HG03457 (cell line): ENCODE data around the gene DLG5.

Experiments used
- ATAC-seq: cut with Tn5 transposase; IDR thresholded peaks from one replicate; pipeline ENCODE4 v1.9.1; 2021; ENCODE audit warnings: moderate number of reproducible peaks; ENCODE audit not compliant: unreplicated experiment

The DLG5 gene

DNA sequence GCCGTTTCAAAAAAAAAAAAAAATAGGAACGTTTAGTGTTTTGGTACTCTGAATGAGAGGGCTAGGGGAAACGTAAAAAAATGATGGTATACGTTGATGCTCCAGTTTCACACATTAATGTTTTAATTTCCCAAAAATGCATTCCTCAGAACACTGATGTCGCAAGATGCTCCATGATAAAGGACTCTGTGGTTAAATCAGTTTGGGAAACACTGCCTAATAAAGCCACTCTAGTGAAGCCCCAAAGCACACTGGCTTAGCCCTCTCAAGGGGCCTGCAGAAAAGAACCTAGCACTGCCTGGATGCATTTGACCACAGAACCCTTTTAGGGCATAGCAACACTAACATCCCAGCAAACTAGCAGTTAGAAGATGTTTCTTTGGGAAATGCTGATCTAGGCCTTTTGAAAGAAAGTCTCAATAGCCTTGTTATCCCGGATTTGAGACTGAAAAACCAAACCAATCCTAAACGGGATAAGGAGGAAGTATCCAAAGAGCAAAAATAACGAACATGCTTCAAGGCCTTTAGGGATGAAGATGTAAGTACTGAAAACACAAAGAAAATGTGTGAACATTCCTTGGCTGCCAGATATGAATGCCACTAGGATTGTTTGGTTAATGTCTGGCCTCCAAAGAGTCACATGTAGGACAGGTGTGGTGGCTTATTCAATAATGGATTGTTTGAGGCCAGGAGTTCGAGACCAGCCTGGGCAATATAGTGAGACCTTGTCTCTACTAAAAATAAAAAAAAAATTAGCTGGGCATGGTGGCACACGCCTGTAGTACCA, 11.0 kb downstream of the DLG5 start:
- ATAC-seq, result no peak

DNA sequence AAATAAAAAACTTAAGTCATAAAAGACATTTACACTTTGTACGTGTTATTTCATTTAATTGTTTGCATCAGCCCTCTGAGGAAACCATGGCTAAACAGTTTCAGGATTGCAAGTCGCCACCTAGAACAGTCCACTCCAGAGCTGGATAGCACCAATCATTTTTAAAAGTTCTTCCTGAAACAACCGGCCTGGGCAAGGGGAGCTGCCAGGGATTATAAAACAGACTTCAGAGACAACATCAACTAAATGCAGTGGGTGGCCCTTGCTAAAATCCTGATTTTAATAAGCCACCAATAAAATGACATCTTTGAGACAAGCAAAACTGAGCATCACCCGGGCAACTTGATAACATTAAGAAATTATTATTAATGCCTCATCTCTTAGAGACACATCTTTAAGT, 13.5 kb downstream of the DLG5 start:
- no peak for ATAC-seq

DNA sequence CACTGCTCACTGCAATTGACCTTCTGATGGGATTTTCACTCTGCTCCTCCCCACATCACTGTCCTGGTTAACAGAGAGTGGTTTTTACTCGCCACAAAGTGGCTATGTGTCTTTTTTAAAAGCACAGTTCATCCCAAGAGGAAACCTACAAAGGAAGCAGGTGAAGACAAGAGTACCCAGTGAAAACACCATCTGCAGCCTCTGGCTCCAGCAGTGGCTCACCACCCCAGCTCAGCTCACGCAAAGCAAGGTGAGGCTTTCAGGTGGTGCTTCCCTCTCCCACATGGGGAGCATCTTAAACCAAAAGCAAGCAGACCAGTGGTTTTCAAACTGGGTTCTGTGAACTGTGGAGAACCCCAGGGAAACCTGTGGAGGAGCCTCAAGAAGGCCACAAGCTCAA, 14.0 kb downstream of the DLG5 start:
- ATAC-seq, result no peak

DNA sequence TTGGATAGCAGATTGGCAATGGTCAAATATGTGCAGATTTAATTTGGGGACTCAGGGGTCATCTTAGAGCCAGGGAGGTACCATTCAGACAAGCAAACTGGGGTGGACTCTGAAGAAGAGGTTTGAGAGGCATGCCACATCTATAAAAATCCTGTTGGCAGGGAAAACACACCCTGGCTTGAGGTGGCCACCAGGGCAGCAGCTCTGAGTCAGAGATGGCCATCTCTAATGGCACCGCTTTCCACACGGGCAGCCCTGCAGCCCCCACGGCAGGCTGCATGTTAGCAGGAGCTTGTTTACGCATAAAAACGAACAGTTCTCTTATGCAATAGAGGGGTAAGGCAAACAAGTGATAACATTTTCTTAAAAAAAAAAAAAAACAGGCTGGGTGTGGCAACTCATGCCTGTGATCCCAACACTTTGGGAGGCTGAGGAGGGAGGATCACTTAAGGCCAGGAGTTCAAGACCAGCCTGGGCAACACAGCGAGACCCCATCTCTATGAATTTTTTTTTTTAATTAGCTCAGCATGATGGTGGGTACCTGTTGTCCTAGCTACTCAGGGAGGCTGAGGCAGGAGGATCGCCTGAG, 14.9 kb downstream of the DLG5 start:
- no peak for ATAC-seq

DNA sequence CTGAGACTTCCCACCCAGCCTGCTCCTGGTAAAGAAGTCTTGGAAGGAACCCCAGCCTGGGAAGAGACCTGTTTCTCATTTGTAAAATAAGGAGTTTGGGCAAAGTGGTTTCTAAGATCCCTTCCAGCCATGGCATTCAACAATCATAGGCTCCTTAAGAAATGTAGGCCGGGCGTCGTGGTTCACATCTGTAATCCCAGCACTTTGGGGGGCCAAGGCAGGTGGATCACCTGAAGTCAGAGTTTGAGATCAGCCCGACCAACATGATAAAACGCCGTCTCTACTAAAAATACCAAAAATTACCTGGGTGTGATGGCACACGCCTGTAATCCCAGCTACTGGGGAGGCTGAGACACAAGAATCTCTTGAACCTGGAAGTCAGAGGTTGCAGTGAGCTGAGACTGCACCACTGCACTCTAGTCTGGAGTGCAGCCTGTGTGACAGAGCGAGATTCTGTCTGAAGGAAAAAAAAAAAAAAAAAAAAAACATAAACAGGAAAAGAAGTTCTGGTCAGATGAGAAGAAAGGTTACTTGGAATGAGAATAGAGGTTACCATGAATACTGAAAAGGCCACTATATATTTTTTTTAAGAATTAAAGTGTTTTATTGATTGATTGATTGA, 15.9 kb downstream of the DLG5 start:
- ATAC-seq, result no peak

DNA sequence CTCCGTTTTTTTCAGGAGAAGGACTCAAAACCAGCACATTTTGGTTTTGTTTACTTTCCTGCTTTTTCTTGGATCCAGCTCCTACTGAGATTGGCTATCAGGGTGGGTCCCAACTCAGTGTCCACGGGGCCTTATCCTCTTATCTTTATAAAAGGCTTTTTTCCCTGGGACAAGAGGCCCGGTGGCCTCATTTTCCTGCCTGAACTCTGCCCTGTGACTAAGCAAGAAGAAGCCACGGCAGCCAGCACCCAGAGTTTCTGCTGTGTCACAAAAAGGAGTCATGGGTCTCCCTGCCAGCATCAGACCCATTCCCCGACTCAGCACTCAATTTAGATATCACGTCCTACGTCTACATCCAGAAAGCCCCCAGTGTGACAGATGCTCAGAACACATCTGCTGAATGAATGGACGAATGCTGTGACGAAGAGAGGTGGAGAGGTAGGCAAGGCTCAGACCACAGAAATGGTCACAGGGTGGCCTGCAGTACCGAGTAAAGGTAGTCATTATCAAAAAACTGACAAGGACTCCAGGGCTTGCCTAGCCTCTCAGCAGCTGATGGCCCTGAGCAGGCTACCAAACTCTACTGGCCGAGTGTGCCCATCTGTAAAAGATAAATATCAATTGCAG, 16.7 kb downstream of the DLG5 start:
- no peak for ATAC-seq

DNA sequence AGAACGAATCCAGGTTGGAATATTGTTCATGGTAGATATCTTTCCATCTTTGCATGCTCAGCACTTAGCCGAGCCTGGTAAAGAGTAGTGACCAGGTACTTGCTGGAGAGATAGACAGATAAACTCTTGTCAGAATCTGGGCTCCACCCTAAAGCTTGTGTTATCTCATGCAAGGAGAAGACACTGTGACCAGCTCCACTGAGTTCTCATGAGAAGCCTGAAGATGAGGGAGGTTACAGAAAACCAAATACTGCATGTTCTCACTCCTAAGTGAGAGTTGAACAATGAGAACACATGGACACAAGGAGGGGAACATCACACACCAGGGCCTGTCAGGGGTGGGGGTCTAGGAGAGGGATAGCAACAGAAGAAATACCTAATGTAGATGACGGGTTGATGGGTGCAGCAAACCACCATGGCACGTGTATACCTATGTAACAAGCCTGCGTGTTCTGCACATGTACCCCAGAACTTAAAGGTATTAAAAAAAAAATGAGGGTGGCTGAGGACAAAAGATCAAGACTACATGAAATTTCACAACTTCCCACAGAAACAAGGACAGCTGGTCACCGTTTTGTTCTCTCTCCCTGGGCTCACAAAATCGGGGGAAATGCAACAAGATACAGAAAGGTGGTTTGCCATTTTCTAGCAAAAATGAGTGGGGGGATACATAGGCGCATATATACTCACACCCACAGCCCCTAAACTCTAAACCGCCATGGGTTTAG, 17.4 kb downstream of the DLG5 start:
- no peak for ATAC-seq

DNA sequence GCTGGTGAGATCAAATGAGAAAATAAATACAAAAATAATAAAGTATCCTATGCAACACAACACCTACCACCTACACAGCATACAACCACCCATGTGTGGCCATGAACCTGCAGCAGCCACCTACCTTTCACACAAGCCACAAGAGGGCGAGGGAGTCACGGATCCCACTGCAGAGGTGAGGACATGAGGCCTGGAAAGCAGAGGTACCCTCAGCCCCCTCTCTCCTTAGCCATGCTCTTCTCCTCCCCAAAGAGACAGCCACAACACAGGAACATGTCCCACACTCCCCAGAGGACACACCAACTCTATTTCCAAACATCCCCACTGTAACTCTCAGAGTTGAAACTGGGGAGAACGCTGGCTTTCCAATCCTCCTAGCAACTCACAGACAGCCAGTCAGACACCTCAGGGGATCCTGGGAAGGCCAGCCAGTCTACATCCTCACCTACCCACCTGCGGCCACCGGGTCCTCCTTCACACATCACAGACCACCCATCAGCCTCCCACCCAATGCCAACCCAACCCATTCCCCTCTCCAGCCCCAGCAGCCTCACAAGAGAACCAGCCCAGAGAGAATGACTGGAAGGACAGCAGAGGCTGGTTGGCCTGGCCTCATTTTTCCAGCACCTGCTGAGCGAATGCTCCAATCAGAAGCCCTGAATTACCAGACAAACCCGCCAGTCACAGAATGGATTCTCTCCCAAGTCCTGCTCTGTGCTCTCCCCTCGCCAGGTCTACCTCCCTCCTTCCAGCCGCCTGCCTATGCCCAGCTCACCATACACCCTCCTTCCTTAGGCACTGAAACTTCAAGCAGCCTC, 18.4 kb downstream of the DLG5 start:
- ATAC-seq, result no peak

DNA sequence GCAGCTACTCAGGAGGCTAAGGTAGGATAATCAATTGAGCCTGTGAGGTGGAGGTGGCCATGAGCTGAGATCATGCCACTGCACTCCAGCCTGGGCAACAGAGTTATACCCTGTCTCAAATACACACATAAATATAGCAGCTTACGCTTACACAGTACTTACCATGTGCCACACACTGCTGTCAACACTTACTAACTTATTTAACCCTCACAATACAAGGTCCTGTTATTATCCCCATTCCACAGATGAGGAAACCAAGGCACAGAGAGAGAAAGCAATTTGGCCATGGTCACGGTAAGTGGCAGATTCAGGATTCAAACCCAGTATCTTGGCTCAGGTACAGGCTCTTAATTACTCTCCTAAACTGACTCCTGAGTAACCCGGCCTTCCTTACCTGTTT, 19.1 kb downstream of the DLG5 start:
- no peak for ATAC-seq

DNA sequence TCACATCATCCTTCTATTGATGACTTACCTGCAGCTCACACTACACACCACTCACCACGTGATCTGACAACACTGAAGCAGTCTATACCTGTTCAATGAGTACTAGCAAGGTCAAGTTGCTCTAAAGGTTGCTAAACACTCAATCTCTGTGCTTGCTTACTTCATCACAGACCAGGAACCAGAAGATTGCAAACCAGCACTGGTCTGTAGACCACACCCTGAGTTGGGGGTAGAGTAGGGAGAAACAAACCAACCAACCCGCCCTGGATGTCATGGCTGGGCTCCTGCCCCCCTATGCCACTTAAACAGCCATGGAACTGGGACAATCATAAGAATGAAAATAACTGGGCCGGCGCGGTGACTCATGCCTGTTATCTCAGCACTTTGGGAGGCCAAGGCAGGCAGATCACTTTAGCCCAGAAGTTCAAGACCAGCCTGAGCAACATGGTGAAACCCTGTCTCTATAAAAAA, 19.6 kb downstream of the DLG5 start:
- no peak for ATAC-seq

DNA sequence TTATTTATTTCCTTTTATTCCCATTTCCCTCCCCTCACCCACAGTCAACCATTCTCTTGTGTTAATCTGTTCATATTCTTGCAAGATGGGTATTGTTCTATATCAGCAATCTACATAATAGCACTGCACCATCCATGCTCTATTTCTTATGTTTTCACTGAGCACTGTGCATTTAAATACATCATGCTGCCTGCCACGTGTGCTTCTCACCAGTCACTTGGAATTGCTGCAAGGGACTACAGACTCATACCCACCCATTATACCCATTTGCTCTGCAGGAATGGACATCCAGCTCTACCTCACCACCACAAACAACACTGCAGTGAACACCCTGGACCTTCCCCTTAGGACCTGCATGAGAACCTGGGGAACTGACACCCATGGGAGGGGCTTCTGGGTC, 20.8 kb downstream of the DLG5 start:
- no peak for ATAC-seq

DNA sequence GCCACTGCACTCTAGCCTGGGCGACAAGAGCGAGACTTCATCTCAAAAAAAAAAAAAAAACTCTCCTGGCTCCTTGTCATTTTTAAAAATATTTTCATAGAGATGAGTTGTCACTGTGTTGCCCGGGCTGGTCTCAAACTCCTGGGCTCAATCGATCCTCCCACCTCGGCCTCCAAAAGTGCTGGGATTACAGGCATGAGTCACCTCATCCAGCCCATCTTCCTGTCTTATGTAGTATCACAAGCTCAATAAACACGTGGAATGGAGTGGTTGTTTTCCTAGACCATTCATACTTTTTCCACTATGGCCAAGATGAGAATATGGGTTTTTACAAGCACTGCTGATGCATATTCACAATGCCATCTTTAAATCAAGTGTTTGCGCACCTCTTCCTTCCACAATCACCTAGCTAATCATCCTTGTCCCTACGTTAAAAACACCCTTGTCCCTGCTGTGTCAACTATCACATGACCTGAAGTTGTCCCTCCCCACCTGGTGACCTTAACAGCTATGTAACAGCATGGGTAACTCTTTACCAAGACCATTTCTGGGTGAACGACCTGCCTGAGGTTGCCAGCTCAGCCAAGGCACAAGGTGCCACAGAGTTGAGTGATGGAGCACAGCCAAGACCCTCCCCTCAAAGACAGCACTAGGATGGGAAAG, 21.3 kb downstream of the DLG5 start:
- no peak for ATAC-seq

DNA sequence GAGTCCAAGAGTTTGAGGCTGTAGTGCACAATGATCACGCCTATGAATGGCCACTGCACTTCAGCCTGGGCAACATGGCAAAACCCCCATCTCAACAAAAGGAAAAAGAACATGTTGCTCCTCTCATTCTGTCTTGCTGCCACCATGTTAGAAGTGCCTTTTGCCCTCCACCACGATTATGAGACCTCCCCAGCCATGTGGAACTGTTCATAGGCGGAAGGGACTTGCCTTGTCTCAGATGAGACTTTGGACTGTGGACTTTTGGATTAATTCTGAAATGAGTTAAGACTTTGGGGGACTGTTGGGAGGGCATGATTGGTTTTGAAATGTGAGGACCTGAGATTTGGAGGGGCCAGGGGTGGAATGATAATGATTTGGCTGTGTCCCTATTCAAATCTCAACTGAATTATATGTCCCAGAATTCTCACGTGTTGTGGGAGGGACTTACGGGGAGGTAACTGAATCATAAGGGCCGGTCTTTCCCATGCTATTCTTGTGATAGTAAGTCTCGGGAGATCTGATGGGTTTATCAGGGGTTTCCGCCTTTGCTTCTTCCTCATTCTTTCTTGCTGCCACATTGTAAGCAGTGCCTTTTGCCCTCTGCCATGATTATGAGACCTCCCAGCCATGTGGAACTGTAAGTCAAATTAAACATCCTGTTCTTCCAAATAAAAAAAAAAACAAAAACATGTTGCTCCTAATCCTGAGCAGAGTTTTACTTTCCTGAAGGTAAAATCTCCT, 22.3 kb downstream of the DLG5 start:
- ATAC-seq, result no peak

DNA sequence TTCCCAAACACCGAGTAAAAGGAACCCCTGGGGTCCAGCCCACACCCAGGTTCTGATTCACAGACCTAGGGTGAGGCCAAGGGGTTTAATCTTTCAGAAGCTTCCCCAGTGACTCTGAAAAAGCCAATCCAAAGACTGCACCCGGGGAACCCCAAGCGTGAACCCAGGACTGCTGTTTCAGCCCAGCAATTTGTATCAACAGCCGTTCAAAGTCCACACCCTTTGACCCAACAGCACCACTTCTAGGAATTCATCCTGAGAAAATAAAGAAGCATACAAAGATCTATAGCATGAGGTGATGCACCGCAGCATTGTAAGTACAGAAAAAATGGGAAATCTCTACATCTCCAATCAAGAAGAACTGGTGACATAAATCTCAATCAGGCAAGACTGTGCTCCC, 24.4 kb downstream of the DLG5 start:
- ATAC-seq, result no peak

DNA sequence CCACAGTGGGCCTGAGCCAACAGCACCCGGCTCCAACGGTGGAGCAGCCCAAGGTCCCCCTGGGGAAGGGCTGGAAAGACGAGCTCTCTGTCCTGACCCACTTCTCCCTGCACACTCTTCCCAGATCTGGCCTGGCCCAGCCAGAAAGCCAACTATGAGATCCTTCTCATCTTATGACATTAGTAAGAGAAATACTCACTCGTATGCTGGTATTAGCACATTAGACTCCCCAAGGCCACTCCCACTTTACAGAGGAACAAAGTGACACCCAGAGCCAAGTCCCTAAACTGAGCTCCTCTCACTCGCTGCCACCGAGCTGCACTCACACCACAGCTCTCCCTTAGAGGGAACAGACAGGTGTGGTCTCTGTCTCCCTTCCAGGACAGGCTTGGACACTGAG, 24.8 kb downstream of the DLG5 start:
- ATAC-seq, result no peak

DNA sequence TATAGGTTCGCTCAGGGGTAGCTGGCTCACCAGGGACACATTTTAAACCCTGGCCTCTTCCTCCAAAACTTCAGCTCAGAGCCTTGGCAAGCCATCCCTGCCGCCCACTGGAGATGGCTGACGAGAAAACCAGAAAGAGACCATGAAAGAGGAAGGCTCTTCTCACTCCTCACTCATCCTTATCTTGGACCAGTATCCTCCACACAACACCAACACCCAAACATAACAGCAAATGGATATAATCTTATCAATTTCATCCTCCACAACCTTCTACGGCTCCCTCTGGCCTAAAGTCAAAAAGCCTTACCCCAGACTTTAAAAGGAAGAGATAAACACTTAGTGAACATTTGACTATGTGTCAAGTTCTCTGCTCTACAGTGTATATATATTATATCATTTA, 26.9 kb downstream of the DLG5 start:
- no peak for ATAC-seq

DNA sequence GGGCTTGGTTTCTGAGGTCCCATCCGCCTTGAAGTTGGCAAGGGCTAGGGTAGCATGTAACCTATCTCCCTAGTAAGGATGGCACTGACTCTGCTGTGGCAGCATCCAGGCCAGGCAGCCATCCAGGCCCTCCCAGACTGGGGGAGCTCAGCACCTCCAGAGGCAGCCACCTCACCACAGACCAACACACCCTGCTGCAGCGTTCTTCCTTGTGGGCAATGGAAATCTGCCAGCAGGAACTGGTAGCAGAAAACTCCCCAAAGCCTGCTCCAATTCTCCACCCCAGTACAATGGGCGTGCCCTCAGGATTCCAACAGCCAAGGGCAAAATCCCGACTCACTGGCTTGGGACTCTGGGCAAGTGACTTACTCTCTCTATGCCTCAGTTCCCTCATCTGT, 27.5 kb downstream of the DLG5 start:
- no peak for ATAC-seq

DNA sequence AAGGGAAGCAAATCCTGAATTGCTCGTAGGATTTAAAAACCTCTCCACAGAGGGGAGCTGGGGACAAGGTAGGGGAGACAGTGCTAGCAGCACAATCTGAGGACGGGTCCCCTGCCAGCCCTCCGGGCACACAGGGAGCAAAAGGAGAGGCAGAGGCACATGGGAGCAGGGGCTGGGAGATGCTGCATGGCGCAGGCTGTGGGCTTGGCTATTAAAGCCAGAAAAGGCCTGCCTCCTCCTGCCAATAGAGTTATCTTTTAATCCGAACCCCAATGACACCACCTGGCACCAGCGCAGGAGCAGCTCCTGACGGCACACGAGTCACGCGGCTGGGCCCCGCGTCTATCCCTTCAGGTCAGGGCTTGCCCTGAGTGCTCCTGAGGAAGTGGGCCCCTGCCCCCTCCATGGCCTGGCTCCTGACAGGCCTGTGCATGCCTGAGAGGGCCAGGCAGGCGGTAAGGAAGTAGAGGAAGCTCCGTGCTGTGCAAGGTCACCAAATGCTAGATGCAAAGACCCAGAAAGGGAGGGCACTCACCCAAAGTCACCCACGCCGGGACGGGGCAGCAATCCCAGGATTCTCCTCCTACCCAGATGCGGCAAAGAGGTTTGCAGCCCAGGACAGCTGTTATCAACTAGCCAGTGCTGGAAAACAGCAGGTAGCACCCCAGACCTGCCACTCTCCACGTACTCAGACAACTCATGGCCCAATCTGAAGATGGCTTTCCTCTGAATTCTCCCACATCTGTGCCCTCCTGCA, 28.1 kb downstream of the DLG5 start:
- no peak for ATAC-seq
